ENCODE results near the gene AMPD2.
A peak's percentile ranks its signal among the peaks of the same experiment; 100 is the strongest.

Gene AMPD2

GRCh38 chr1:109619576-109620400 is at the start of gene AMPD2, which contains the start of gene GNAT2:
AMPD2 (plus strand) TSS chr1:109619837; CDS start chr1:109621176, 1,339 bp downstream.
GNAT2 (minus strand) TSS chr1:109619616; CDS start chr1:109612870, 6,746 bp downstream.
- no peak for TF ChIP-seq CTCF (conservative IDR thresholded peaks at IDR 0.05)
- H3K27ac ChIP-seq = peak within 1 kb of the TSS; percentile 95

GRCh38 chr1:109570414-109570813 is 49.2 kb upstream of the AMPD2 start:
- H3K27ac ChIP-seq = peak overlapping the region; percentile 65
- TF ChIP-seq CTCF (conservative IDR thresholded peaks at IDR 0.05) = no peak

GRCh38 chr1:109573785-109574184 is 45.9 kb upstream of the AMPD2 start:
- no peak overlapping the region for H3K27ac ChIP-seq
- no peak for TF ChIP-seq CTCF (conservative IDR thresholded peaks at IDR 0.05)

GRCh38 chr1:109578947-109579443 is 40.6 kb upstream of the AMPD2 start:
- no peak for TF ChIP-seq CTCF (conservative IDR thresholded peaks at IDR 0.05)
- no peak overlapping the region for H3K27ac ChIP-seq

- H3K27ac ChIP-seq = no peak overlapping the region
- no peak for TF ChIP-seq CTCF (conservative IDR thresholded peaks at IDR 0.05)
Observed at GRCh38 chr1:109579491-109579890, 40.1 kb upstream of the AMPD2 start.

- H3K27ac ChIP-seq = no peak overlapping the region
- no peak for TF ChIP-seq CTCF (conservative IDR thresholded peaks at IDR 0.05)
Observed at GRCh38 chr1:109582021-109582420, 37.6 kb upstream of the AMPD2 start.

- no peak for TF ChIP-seq CTCF (conservative IDR thresholded peaks at IDR 0.05)
- H3K27ac ChIP-seq = no peak overlapping the region
Observed at GRCh38 chr1:109584766-109585165, 34.9 kb upstream of the AMPD2 start.
